Measurements from ENCODE around the gene RENBP. TPM values are rescaled to one million over a fixed set of nuclear protein-coding genes. Genes with fewer than 3 reads are reported as not detected.

The RENBP gene
- total and polyA plus RNA-seq, 8 donors, result 0.43 to 7.5 (median 2.4) TPM

- TF ChIP-seq CTCF (IDR thresholded peaks at IDR 0.05), result no peak
- H3K36me3 ChIP-seq, result peaks cover 0 to 26% (median 17%) of the 10 kb centered on the region in 3 donors
- intact Hi-C loops (cut with DNase I), result no loop called here
Measured at GRCh38 chrX:153948847-153949805, 4.7 kb upstream of the RENBP start.

DNA sequence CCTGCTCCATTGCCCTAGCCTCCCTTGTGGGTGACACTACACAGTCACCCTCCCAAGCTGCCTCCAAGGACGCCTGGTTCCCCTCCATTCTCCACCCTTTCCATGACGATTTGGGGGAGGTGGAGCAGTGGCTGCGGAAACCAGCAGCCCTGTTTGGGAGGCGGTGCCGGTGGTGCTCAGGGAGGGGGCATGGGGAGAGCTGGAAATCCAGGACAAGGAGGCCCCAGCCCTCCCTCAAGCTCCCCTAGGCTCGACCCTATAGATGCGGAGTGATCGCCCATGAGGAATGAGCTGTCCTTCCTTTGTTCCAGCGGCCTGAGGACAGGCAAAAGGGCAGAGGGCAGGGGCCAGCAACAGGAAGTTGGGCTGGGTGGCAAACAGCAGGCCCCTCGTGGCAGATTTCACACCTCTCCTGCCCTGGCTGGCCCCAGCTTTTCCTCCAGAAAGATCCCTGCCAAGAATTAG is 3.6 kb upstream of the RENBP start:
- Histone ChIP-seq H3K9me3 (no peaks in the 10 kb centered on the region), H3K36me3 (peaks cover 0 to 26% (median 17%) of the 10 kb centered on the region in 3 donors), H3K27ac (no peak overlapping the region), H3K4me3 (no peak overlapping the region), H3K27me3 (peaks cover 0 to 4% (median under 1%) of the 10 kb centered on the region in 4 donors), H3K4me1 (no peaks in the 10 kb centered on the region)
- no peak for FAIRE-seq
- 86 to 88% methylated on average over 10 of the region's 10 CpGs for WGBS, 2 donors
- no peak for TF ChIP-seq CTCF (IDR thresholded peaks at IDR 0.05)
- DNase-seq, result no peak
- intact Hi-C loops (cut with DNase I), result no loop called here
- no peak for ATAC-seq

More at GRCh38 chrX:153948847-153949805, 4.7 kb upstream of the RENBP start:
- ATAC-seq (no peak), FAIRE-seq (no peak), DNase-seq (no peak)
- H3K4me1 ChIP-seq, result no peaks in the 10 kb centered on the region
- H3K27ac ChIP-seq, result no peak overlapping the region
- H3K9me3 ChIP-seq, result no peaks in the 10 kb centered on the region
- no peak overlapping the region for H3K4me3 ChIP-seq
- WGBS, 2 donors, result 85 to 90% methylated on average over 30 of the region's 30 CpGs
- H3K27me3 ChIP-seq, result peaks cover 0 to 4% (median 0%) of the 10 kb centered on the region in 4 donors

GRCh38 chrX:153947009-153947769 is 2.7 kb upstream of the RENBP start:
- intact Hi-C loops (cut with DNase I), result no loop called here
- H3K4me1 ChIP-seq, result no peaks in the 10 kb centered on the region

More at GRCh38 chrX:153947009-153947769, 2.7 kb upstream of the RENBP start:
- Histone ChIP-seq H3K36me3 (peaks cover 0 to 20% (median 13%) of the 10 kb centered on the region in 3 donors), H3K27me3 (peaks cover 0 to 2% (median 0%) of the 10 kb centered on the region in 4 donors), H3K27ac (no peak overlapping the region), H3K9me3 (no peaks in the 10 kb centered on the region), H3K4me3 (no peak overlapping the region)
- TF ChIP-seq CTCF (IDR thresholded peaks at IDR 0.05), result peak; percentile 56 to 73 (median 68)
- ATAC-seq (peak; percentile 87 to 94 (median 90)), DNase-seq (peak in 5 of 6 donors; percentile 66 to 84 (median 78)), FAIRE-seq (peak; percentile 85)
- WGBS, 2 donors, result 36 to 53% methylated on average over 19 of the region's 19 CpGs

All from pancreas (tissue), 10 donors.